ENCODE results near the gene CASTOR1.

The CASTOR1 gene

DNA sequence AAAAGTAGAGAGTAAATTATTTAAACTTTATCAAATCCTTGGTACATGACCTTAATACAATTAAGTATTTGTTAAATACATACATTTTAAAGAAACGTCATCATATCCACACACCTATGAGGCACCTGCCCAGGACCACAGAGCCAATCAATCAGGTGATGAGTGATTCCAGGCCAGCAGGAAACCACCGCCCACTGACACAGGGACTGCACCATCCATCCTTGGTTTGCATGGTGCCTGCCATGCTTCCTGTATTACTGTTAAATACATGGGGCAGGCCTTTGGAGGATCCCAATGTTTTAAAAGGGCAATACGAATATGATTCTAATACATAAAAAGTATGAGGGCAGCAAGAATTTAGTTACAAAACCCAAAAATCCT, 44.4 kb upstream of the CASTOR1 start:
- no peak overlapping the region for H3K4me3 ChIP-seq (ENCODE audit: low read depth, low read length)
- DNase-seq (ENCODE audit: low read depth, low spot score), result no peak
- TF ChIP-seq, protein P1, sequence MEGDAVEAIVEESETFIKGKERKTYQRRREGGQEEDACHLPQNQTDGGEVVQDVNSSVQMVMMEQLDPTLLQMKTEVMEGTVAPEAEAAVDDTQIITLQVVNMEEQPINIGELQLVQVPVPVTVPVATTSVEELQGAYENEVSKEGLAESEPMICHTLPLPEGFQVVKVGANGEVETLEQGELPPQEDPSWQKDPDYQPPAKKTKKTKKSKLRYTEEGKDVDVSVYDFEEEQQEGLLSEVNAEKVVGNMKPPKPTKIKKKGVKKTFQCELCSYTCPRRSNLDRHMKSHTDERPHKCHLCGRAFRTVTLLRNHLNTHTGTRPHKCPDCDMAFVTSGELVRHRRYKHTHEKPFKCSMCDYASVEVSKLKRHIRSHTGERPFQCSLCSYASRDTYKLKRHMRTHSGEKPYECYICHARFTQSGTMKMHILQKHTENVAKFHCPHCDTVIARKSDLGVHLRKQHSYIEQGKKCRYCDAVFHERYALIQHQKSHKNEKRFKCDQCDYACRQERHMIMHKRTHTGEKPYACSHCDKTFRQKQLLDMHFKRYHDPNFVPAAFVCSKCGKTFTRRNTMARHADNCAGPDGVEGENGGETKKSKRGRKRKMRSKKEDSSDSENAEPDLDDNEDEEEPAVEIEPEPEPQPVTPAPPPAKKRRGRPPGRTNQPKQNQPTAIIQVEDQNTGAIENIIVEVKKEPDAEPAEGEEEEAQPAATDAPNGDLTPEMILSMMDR (IDR thresholded peaks at IDR 0.05; ENCODE audit: low read depth, low read length), result no peak
- in situ Hi-C loops (cut with HindIII; ENCODE audit: low sequenced_read_pairs), result no loop called here

DNA sequence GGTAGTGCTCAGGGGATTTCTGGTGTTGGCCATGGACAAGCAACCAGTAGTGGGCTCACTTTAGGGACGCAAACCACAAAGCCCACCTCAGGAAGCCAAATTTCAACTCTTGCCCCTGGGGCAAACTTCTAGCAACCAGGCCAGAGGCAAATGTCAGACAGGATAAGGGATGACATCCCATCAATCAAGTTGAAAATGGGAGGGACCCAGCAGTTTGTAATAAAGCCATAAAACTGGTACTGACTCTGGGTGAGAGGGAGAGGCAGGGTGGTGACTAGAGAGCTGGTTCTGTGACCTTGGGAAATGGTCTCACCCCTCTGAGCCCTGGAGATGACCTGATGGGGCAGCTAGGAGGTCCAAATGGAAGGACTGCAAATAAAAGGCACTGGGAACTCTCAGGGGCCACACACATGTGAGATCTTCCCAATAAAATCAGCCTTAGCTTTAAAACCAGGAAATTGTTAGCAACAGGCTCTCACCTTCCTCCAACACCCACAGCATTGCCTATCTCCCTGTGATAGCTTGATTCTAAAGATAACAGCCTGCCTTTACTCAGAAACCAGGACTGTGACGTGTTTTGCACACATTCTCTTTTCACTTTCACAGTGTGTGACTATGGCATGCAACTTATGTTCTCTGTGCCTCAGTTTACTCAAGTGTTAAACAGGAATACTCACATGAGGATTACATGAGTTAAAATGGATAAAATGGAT, 43.8 kb upstream of the CASTOR1 start:
- DNase-seq (ENCODE audit: low read depth, low spot score), result no peak
- no peak overlapping the region for H3K4me3 ChIP-seq (ENCODE audit: low read depth, low read length)
- in situ Hi-C loops (cut with HindIII; ENCODE audit: low sequenced_read_pairs), result no loop called here
- TF ChIP-seq, protein P1 (IDR thresholded peaks at IDR 0.05; ENCODE audit: low read depth, low read length), result no peak

DNA sequence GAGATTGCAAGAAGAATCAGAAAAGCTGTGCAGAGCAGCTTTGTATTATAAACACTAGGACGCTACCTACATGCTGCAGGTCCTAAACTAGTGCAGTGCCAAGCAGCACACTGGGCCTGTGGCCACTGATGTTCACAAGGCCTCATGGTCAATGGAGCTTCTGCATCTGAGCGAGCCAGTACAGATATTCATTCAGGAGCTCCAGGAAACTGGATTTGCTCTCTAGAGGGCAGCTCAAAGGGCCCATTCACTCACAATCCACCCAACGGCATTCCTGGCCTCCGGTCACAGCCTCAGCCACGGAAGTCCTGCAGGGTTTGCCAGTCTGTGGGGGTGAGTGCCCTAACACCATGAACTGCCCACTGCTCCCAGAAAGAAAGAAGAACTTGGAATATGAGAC, 43.2 kb upstream of the CASTOR1 start:
- in situ Hi-C loops (cut with HindIII; ENCODE audit: low sequenced_read_pairs), result no loop called here
- H3K4me3 ChIP-seq (ENCODE audit: low read depth, low read length), result no peak overlapping the region
- TF ChIP-seq, protein P1 (IDR thresholded peaks at IDR 0.05; ENCODE audit: low read depth, low read length), result no peak
- no peak for DNase-seq (ENCODE audit: low read depth, low spot score)

DNA sequence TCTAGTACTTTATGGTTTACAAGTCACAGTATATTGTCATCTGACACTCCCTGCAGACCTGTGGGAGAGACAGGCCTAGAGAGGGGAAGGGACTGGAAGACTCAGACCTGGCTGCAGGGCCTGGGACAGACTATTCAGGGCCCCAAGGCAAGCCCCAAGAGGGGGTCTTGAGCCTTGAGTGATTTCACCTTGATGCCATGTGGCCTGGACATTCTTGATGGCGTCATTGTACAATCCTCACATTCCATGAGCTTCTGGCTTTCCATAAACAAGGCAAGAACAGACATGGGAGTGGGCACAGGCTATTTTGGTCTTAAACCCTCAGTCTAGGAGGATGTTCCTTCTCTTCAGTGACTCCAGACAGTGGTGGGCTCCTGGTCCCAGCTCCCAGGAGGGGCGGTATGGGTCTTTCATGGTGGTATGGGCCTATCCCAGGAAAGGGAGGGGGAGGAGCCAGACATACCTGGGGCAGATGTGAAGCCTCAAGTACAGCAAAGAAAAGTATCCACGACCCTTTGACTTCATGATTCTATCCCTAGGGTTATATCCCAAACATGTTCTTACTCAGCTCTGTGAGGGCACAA, 39.3 kb upstream of the CASTOR1 start:
- no peak for DNase-seq (ENCODE audit: low read depth, low spot score)
- in situ Hi-C loops (cut with HindIII; ENCODE audit: low sequenced_read_pairs), result no loop called here

DNA sequence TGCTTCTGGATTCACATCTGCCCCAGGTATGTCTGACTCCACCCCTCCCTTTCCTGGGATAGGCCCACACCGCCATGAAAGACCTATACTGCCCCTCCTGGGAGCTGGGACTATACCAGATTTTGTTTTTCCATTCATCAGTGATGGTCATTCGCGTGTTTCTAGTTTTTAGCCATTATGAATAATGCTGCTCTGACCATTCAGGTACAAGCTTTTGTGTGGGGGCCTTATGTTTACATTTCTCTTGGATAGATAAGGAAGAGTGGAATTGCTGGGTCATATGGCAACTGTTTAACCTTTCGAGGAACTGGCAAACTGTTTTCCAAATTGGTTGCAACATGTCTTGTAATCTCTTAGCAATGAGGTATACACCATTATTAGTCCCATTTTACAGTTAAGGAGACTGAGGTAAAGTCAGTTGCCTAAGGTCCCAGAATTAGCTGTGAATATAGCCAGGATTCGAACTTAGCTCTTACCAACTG, 38.6 kb upstream of the CASTOR1 start:
- no peak for DNase-seq (ENCODE audit: low read depth, low spot score)
- no peak overlapping the region for H3K4me3 ChIP-seq (ENCODE audit: low read depth, low read length)
- TF ChIP-seq, protein P1 (IDR thresholded peaks at IDR 0.05; ENCODE audit: low read depth, low read length), result no peak
- in situ Hi-C loops (cut with HindIII; ENCODE audit: low sequenced_read_pairs), result no loop called here

More for the DNA sequence above, 39.3 kb upstream of the CASTOR1 start:
- H3K4me3 ChIP-seq (ENCODE audit: low read depth, low read length), result no peak overlapping the region
- TF ChIP-seq, protein P1 (IDR thresholded peaks at IDR 0.05; ENCODE audit: low read depth, low read length), result no peak

DNA sequence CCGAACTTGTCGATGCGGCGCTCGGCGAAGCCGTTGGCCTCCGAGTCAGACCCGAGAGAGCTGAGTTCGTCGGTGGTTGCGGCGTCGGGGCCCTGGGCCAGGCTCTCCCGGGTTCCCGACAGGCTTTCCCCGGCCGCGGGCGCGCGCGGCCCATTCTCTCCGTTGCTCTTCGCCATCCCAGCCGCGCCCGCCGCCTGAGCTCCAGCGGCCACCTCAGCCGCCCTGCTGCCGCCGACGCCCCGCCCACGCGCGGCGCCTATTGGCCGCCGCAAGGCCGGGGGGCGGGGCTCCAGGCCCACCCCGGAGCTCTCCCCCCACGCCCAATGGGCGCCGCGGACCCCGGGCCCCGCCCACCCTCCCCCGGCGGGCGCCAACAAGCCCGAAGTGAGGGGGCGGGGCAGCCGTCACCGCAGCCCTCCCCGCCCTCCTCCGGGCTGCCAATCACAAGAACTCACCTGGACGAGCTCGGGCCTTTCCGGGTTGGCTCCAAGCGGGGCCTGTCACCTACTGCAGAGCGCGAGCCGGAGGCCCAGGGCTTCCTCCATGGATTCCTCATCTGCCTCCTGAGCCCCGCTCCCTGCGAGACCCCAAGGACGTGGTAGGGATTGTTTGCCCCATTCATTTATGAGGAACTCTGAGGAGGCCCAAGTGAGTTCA, 37.5 kb upstream of the CASTOR1 start, which contains the start of gene TBC1D10A:
TSS of gene TBC1D10A (minus strand) at position 236 of the 657 bp plus-strand sequence. CDS start at position 176, 60 bp downstream.
- in situ Hi-C loops (cut with HindIII; ENCODE audit: low sequenced_read_pairs), result no loop called here
- TF ChIP-seq, protein P1 (IDR thresholded peaks at IDR 0.05; ENCODE audit: low read depth, low read length), result no peak
- DNase-seq (ENCODE audit: low read depth, low spot score), result peak; percentile 87
- H3K4me3 ChIP-seq (ENCODE audit: low read depth, low read length), result peak within 1 kb of the TSS; percentile 72
